ENCODE data around the gene ZBTB21.

DNA sequence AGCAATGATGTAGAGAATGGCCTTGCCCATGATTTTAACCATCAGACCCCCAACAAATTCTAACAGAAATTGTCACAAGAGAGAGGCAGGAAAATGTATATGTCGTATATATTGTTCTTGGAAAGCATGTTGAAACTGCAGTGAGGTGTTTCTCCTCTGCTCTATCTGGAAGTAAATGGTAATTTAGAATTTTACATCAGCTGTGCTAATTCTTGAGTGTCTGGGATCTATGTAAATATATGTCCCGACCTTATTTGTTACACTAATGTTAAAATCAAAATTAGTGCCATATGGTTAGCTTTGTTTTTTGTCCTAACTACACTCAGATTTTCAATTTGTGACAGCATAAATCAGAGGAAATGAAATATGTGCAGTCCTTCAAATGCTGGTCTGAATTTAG is 20.5 kb downstream of the ZBTB21 start:
- TF ChIP-seq, protein P1, sequence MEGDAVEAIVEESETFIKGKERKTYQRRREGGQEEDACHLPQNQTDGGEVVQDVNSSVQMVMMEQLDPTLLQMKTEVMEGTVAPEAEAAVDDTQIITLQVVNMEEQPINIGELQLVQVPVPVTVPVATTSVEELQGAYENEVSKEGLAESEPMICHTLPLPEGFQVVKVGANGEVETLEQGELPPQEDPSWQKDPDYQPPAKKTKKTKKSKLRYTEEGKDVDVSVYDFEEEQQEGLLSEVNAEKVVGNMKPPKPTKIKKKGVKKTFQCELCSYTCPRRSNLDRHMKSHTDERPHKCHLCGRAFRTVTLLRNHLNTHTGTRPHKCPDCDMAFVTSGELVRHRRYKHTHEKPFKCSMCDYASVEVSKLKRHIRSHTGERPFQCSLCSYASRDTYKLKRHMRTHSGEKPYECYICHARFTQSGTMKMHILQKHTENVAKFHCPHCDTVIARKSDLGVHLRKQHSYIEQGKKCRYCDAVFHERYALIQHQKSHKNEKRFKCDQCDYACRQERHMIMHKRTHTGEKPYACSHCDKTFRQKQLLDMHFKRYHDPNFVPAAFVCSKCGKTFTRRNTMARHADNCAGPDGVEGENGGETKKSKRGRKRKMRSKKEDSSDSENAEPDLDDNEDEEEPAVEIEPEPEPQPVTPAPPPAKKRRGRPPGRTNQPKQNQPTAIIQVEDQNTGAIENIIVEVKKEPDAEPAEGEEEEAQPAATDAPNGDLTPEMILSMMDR (IDR thresholded peaks at IDR 0.05) = no peak
- no peak for TF ChIP-seq POLR2A (IDR thresholded peaks at IDR 0.05)
